ENCODE results near the gene LLCFC1. TPM values are rescaled to one million over a fixed set of nuclear protein-coding genes. Genes with fewer than 3 reads are reported as not detected.

LLCFC1 gene
- total RNA-seq, 4 donors from 2014 or later, result not detected

GRCh38 chr7:142908921-142909890 lies 30.1 kb upstream of the LLCFC1 start:
- H3K9me3 ChIP-seq, result peaks cover 0 to 6% (median 0%) of the 10 kb centered on the region in 4 donors
- H3K4me1 ChIP-seq, result no peaks in the 10 kb centered on the region
- H3K36me3 ChIP-seq, result no peaks in the 10 kb centered on the region
- H3K4me3 ChIP-seq, result no peak overlapping the region
- intact Hi-C loops (cut with DNase I), result no loop called here
- DNase-seq (ENCODE audit: extremely low spot score), result no peak
- TF ChIP-seq POLR2AphosphoS5 (IDR thresholded peaks at IDR 0.05) (no peak), POLR2A (IDR thresholded peaks at IDR 0.05; ENCODE audit: low read depth) (no peak), CTCF (IDR thresholded peaks at IDR 0.05) (no peak), EP300 (IDR thresholded peaks at IDR 0.05) (no peak)
- no peaks in the 10 kb centered on the region for H3K27me3 ChIP-seq
- WGBS, result 77% methylated on average over 21 of the region's 21 CpGs
- H3K27ac ChIP-seq (replicated peaks in 1 of 4), result no peak overlapping the region

GRCh38 chr7:142910031-142910433 lies 29.3 kb upstream of the LLCFC1 start:
- no peak for TF ChIP-seq POLR2A (IDR thresholded peaks at IDR 0.05; ENCODE audit: low read depth)
- no peak for TF ChIP-seq CTCF (IDR thresholded peaks at IDR 0.05)
- TF ChIP-seq POLR2AphosphoS5 (IDR thresholded peaks at IDR 0.05), result no peak
- TF ChIP-seq EP300 (IDR thresholded peaks at IDR 0.05), result no peak
- no peaks in the 10 kb centered on the region for H3K9me3 ChIP-seq
- H3K4me3 ChIP-seq, result no peak overlapping the region
- no peaks in the 10 kb centered on the region for H3K4me1 ChIP-seq
- H3K36me3 ChIP-seq, result no peaks in the 10 kb centered on the region
- 61% methylated on average over 2 of the region's 2 CpGs for WGBS
- no peaks in the 10 kb centered on the region for H3K27me3 ChIP-seq
- intact Hi-C loops (cut with DNase I), result no loop called here
- H3K27ac ChIP-seq (replicated peaks in 1 of 4), result no peak overlapping the region
- DNase-seq (ENCODE audit: extremely low spot score), result no peak

- TF ChIP-seq POLR2A (IDR thresholded peaks at IDR 0.05; ENCODE audit: low read depth) (no peak), POLR2AphosphoS5 (IDR thresholded peaks at IDR 0.05) (no peak), EP300 (IDR thresholded peaks at IDR 0.05) (no peak), CTCF (IDR thresholded peaks at IDR 0.05) (no peak)
- H3K4me1 ChIP-seq, result no peaks in the 10 kb centered on the region
- H3K36me3 ChIP-seq, result no peaks in the 10 kb centered on the region
- DNase-seq (ENCODE audit: extremely low spot score), result no peak
- no peaks in the 10 kb centered on the region for H3K9me3 ChIP-seq
- H3K4me3 ChIP-seq, result no peak overlapping the region
- WGBS, result 45% methylated on average over 2 of the region's 2 CpGs
- intact Hi-C loops (cut with DNase I), result no loop called here
- H3K27ac ChIP-seq (replicated peaks in 1 of 4), result no peak overlapping the region
- H3K27me3 ChIP-seq, result no peaks in the 10 kb centered on the region
These were observed 28.8 kb upstream of the LLCFC1 start for GRCh38 chr7:142910481-142910880.

- intact Hi-C loops (cut with DNase I), result no loop called here
- no peak overlapping the region for H3K4me3 ChIP-seq
These were observed 26.2 kb upstream of the LLCFC1 start for GRCh38 chr7:142913051-142913450.

GRCh38 chr7:142913566-142913965 lies 25.7 kb upstream of the LLCFC1 start:
- H3K27me3 ChIP-seq, result no peaks in the 10 kb centered on the region
- H3K27ac ChIP-seq (replicated peaks in 1 of 4), result no peak overlapping the region
- WGBS, result 70% methylated on average over 2 of the region's 2 CpGs
- H3K36me3 ChIP-seq, result no peaks in the 10 kb centered on the region
- H3K4me1 ChIP-seq, result no peaks in the 10 kb centered on the region
- TF ChIP-seq POLR2A (IDR thresholded peaks at IDR 0.05; ENCODE audit: low read depth), result no peak
- TF ChIP-seq POLR2AphosphoS5 (IDR thresholded peaks at IDR 0.05), result no peak
- no peak for TF ChIP-seq EP300 (IDR thresholded peaks at IDR 0.05)
- TF ChIP-seq CTCF (IDR thresholded peaks at IDR 0.05), result no peak
- H3K9me3 ChIP-seq, result no peaks in the 10 kb centered on the region
- intact Hi-C loops (cut with DNase I), result no loop called here
- no peak overlapping the region for H3K4me3 ChIP-seq
- DNase-seq (ENCODE audit: extremely low spot score), result no peak

More at GRCh38 chr7:142913051-142913450, 26.2 kb upstream of the LLCFC1 start:
- Histone ChIP-seq H3K27ac (replicated peaks in 1 of 4) (no peak overlapping the region), H3K36me3 (no peaks in the 10 kb centered on the region), H3K27me3 (no peaks in the 10 kb centered on the region), H3K4me1 (no peaks in the 10 kb centered on the region), H3K9me3 (no peaks in the 10 kb centered on the region)
- WGBS, result 54% methylated on average over 3 of the region's 3 CpGs
- DNase-seq (ENCODE audit: extremely low spot score), result no peak
- no peak for TF ChIP-seq POLR2AphosphoS5 (IDR thresholded peaks at IDR 0.05)
- no peak for TF ChIP-seq EP300 (IDR thresholded peaks at IDR 0.05)

Data from esophagus muscularis mucosa (tissue), 4 donors.